Activated CD4-positive, alpha-beta T cell treated with anti-CD3 and anti-CD28 coated beads, Interleukin-2, amount 50 U/mL, for 24 hours (primary cell): ENCODE measurements around the gene TCP1.
"Not testable (repeated sequence)": the region's sequence is repeated elsewhere in the genome, so short reads cannot be mapped to it uniquely, and the experiment has no call there.

Experiments
- DNase-seq, 2 donors: peaks; one replicate each; pipeline ENCODE4 v3.0.0-alpha.2; 2020; ENCODE audit warnings: low read depth in 1 of 2, low spot score in 1 of 2

Gene TCP1

DNA sequence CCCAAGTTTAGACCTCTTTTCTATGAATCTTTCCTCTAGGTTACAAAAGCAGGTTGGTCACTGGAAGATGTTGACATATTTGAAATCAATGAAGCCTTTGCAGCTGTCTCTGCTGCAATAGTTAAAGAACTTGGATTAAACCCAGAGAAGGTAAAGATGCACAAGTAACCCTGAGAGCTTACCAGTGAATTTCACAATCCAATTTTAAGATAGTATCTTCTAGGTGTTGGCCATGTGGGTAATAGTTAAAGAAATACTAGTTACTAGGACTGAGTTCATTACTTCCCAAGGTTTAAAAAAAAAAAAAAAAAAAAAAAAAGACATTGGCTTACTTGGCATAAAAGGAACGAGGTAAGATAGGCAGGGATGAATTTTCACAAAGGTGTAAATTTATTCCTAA is 11.3 kb downstream of the TCP1 start:
- no peak for DNase-seq

DNA sequence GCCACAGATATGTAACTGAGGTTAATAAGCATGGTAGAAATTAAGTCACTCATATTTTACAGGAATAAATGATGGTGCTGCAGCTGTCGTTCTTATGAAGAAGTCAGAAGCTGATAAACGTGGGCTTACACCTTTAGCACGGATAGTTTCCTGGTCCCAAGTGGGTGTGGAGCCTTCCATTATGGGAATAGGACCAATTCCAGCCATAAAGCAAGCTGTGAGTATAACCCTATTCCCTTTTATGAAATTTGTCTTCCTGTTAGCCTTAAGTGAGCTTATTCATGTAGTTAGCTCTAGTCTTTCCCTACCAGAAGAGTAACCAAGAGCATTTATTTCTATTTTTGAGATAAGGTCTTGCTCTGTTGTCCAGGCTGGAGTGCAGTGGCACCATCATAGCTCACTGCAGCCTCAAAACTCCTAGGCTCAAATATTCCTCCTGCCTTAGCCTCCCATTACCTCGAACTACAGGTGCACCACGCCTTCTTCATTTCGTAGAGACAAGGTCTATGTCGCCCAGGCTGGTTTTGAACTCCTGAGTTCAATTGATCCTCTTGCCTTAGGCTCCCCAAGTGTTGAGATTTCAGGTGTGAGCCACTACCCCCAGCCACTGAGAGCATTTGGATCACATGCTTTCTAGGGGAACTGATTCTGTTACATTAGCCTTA is 12.0 kb downstream of the TCP1 start:
- no peak for DNase-seq

- DNase-seq = no peak
Measured at GRCh38 chr6:159772196-159772595, 17.2 kb downstream of the TCP1 start.

DNA sequence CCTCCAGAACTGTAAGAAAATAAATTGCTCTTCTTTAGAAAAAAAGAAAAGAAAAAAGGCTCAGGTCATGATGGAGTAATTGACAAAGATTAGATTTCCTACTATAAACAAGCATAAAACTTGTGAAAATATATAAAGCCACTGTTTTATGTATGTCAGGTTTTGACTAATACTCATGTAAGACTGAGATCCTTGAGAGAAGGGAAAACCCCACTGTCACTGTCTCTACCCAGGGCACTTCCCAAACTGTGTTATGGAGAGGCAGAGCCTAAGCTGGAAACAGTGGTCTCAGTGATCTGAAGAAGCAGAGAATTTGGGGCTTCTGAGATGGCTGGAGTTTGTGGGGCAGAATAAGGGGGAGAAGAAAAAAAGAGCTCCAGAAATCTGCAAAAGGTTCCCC is 19.9 kb downstream of the TCP1 start:
- no peak for DNase-seq

DNA sequence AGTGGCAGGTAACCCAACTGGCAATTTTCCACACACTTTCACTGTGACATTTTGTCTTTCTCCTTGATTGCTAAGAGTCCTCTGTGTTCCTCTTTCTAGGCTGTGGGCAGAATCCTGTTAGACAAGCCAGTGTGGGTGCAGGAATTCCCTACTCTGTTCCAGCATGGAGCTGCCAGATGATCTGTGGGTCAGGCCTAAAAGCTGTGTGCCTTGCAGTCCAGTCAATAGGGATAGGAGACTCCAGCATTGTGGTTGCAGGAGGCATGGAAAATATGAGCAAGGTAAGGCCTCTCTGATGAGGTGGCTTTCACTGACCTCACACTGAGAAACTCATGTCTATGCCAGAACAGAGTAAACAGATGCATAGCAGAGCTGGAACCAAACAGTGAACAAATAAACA is 22.5 kb downstream of the TCP1 start:
- DNase-seq = no peak

DNA sequence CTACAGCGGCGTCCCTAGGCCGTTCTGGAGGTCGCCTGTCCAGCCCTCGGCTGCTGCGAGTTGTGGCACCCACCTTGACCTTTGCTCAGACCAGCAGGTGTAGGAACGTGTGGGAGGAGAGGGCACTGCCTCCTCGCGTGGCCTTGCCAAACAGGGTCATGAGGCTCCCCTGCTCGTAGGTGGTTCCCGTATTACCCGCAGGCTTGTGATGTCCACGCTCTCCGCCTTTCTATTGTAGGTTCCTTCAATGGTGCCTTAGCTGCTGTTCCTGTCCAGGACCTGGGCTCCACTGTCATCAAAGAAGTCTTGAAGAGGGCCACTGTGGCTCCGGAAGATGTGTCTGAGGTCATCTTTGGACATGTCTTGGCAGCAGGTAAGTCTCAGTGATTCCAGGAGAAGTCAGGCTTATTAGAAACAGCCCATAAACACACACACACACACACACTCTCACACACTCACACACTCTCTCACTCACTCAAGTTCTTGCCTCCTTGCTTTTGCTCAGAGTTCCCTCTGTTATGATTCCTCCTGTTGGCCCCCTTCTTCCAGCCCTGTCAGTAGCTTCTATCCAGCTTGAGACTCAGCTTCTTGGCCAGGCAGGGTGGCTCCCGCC is 26.6 kb downstream of the TCP1 start:
- DNase-seq = no peak

- peak; percentile 83 to 90 for DNase-seq
Measured at GRCh38 chr6:159761873-159762680, 27.3 kb downstream of the TCP1 start, which contains the start of gene ACAT2. Gene ACAT2, plus strand, starts transcription at chr6:159762045. Its CDS starts 43 bp downstream, at chr6:159762088.

DNA sequence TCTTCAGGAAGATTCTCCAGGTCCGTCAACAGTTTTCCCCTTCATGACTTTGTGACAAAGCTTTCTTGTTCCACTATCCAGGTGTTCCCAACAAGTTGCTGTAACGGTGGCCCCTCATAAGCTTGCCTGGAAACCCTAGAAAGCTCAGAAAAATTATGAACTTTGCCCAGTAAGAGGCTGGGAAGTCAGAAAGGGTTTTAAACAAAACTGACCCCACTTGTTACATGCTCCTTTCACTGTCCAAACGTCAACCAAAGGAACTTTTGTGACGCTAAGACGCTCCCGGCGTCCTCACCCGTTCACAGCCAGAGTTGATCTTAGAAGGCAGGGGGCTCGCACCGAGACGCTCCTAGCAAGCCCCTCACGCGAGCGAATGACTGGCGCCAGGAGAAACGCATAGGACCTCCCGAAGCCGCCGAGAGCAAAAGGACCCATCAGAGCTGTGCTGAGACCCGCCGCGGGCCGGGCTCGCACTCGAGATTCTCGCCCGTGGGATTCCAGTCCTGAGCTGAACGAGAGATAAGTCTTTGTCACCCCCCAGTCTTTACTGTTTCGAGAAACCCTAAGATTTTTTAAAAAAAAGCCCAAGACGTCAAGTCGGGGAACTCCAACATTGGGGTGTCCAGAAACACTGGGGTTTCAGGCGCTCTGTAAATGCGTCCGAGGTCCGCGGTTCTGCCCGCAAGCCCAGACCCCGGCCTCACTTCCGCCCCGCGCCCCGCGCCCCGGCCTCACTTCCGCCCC is 28.1 kb downstream of the TCP1 start:
- peak in 1 of 2 donors; percentile 7 for DNase-seq

DNA sequence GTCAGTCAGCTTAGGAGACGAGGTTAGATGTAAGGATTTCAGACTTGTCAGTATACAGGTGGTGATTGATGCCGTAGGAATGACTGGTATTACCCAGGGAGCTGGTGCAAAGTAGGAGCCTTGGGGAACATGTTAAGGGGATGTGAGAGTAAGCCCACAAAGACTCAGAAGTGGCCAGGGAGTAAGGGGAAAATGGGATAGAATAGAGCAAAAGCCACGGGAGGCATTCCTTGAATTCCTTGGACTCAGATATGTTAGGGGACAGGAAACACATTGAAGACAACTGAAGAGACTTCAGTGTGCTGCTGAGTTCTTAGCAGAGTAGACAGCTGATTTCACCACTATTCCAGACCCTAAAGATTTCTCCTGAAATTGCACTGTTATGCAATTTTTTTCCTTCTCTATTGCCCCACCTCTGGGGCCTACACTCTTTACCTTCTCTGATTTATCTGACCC is 28.8 kb downstream of the TCP1 start:
- no peak for DNase-seq

DNA sequence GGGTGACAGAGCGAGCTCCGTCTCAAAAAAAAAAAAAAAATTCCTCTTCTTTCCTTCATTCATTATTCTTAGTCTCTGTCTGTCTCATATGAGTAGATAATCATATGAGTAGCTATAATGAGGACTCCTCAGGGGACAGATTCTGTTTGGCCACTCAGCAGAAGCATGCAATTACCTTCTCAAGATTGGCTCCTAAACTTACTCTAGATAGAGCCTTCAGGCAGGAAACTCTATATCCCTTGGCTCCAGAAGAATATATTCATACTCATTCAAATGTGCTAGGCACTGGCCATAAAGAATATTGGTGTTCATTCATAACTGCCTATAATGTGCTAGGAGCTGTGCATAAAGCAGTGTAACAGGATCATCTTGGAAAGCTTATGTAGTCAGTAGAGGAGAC is 29.8 kb downstream of the TCP1 start:
- DNase-seq = no peak

- DNase-seq = no peak
Measured at GRCh38 chr6:159758031-159759001, 31.1 kb downstream of the TCP1 start.

DNA sequence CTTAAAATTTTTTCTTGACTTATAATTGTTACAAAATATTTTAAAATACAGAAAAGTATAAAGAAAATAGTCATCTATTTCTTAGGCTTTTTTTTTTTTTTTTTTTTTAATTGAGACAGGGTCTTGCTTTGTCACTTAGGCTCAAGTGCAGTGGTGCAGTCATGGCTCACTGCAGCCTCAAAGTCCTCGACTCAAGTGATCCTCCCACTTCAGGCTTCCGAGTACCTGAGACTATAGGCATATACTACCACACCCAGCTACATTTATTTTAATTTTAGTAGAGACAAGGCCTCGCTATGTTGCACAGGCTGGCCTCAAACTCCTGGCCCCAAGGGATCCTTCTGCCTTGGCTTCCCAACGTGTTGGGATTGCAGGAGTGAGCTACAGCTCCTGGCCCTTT is 32.9 kb downstream of the TCP1 start:
- DNase-seq = no peak

DNA sequence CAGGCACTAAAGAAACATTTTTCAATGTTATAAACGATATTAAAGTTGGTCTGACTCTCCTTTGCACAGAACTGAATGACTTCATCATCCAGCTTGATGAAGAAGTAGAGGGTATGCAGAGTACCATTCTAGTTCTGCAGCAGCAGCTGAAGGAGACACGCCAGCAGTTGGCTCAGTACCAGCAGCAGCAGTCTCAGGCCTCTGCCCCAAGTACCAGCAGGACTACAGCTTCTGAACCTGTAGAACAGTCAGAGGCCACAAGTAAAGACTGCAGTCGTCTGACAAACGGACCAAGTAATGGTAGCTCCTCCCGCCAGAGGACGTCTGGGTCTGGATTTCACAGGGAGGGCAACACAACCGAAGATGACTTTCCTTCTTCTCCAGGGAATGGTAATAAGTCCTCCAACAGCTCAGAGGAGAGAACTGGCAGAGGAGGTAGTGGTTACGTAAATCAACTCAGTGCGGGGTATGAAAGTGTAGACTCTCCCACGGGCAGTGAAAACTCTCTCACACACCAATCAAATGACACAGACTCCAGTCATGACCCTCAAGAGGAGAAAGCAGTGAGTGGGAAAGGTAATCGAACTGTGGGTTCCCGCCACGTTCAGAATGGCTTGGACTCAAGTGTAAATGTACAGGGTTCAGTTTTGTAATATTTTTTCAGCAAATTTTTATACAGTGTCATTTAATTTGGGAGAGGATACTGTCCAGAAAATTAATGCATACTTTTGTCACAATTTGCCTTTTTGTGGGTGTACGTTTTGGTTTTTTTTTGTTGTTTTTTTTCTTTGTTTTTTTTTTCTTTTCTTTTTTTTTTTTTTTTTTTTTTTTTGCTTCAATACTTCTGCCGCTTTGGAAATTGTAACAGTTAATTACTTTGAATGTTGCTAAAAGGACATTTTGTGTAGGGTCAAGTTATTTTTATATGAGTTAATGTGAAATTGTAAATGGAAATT is 34.2 kb downstream of the TCP1 start:
- no peak for DNase-seq

DNA sequence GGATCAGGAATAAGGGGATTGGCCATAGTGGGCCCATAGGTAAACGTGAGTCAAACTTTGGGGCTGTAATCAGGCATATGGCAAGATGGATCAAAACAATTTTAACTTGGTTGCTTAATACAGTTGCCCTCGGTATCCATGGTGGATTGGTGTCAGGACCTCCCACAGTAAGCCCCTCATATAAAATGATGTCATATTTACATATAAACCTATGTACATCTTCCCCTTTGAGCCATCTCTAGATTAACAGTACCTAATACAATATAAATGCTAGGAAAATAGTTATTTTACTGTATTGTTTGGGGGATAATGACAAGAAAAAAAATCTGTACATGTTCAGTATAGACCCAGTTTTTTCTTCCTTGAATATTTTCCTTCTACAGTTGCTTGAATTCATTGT is 35.0 kb downstream of the TCP1 start:
- no peak for DNase-seq

DNA sequence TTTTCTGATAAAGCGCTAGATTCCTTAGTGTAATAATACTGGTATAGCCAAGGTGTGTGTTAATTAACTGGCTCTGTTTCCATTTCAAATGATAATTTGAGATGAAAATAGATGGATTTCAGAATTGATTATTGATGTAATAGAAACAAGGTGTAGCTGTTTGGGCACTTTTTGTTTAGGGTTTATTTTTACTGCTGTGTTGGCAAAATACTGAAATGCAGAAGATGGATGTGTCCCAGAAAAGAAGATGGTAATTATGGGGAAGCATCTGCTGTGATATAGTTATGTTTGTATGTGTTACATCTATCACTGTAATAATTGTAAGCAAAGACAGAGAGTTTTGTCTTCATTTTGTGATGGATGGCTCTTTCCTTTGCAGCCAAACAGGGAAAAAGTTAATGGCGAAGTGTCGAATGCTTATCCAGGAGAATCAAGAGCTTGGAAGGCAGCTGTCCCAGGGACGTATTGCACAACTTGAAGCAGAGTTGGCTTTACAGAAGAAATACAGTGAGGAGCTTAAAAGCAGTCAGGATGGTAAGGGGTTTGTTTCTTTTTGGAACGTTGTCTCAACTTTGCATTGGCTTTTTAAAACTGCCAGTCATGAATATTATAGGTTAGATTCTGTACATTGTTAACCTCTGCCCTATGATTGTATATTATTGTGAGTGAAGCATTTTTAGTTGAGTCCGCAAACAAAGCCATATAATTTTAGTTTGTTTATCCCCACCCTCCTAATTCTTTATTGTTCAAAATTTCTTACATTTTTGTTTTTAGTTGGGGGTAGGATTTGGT is 36.1 kb downstream of the TCP1 start:
- DNase-seq = no peak

- DNase-seq = no peak
Measured at GRCh38 chr6:159751448-159751847, 38.0 kb downstream of the TCP1 start.

GRCh38 chr6:159748127-159748526 is 41.3 kb downstream of the TCP1 start:
- DNase-seq = not testable (repeated sequence)

- DNase-seq = no peak
Measured at GRCh38 chr6:159746759-159747158, 42.6 kb downstream of the TCP1 start.
